ENCODE data around the gene USP5.
A peak's percentile ranks its signal among the peaks of the same experiment; 100 is the strongest.

Gene USP5, protein sequence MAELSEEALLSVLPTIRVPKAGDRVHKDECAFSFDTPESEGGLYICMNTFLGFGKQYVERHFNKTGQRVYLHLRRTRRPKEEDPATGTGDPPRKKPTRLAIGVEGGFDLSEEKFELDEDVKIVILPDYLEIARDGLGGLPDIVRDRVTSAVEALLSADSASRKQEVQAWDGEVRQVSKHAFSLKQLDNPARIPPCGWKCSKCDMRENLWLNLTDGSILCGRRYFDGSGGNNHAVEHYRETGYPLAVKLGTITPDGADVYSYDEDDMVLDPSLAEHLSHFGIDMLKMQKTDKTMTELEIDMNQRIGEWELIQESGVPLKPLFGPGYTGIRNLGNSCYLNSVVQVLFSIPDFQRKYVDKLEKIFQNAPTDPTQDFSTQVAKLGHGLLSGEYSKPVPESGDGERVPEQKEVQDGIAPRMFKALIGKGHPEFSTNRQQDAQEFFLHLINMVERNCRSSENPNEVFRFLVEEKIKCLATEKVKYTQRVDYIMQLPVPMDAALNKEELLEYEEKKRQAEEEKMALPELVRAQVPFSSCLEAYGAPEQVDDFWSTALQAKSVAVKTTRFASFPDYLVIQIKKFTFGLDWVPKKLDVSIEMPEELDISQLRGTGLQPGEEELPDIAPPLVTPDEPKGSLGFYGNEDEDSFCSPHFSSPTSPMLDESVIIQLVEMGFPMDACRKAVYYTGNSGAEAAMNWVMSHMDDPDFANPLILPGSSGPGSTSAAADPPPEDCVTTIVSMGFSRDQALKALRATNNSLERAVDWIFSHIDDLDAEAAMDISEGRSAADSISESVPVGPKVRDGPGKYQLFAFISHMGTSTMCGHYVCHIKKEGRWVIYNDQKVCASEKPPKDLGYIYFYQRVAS

DNA sequence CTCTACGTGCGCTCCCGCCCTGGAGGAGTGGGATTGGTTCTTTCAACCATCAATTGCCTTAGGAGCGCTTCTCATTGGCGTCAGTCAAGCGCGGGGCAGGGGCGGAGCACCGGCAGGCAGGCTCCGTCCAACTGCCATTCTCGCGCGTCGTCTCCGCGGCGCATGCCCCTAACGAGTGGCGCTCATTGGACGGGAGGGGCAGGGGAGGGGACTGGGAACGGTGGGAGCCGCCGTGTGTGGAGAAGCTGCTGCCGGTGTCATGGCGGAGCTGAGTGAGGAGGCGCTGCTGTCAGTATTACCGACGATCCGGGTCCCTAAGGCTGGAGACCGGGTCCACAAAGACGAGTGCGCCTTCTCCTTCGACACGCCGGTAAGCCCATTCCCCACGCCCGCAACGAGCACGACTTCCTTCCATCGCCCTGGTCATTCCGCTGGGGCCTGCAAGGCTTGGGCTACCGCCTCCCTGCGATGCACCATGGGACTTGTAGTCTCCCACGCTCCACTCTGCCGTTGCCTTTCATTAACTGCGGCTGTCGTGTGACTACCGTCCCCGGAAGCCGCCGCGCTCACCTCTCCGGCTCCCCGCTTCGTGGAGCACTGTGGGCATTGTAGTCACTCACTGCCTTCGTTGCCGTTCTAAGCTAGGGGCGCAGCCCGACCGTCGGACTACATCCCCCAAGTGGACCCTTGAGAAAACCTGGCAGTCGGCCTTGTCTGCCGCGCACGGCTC, at the start of gene USP5:
USP5 (plus strand) TSS at position 230 of the 730 bp plus-strand sequence; CDS start at position 260, 30 bp downstream.
- peak; percentile 97 to 100 (median 100) for DNase-seq
- intact Hi-C loops (cut with DNase I), result no loop called here

DNA sequence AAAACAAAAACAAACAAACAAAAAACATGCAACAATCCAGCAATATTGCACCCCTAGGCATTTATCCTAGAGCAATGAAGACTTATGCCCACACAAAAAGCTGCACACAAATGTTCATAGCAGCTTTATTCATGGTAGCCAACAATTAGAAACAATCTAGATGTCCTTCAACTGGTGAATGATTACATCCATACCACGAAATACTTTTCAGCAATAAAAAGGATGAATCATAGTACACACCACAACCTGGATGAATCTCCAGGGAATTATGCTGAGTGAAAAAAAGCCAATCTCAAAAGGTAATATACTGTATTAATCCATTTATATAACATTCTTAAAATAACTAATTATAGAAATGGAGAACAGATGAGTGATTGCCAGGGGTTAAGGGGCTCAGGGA, 44.8 kb upstream of the USP5 start:
- DNase-seq, result no peak
- intact Hi-C loops (cut with DNase I), result no loop called here

DNA sequence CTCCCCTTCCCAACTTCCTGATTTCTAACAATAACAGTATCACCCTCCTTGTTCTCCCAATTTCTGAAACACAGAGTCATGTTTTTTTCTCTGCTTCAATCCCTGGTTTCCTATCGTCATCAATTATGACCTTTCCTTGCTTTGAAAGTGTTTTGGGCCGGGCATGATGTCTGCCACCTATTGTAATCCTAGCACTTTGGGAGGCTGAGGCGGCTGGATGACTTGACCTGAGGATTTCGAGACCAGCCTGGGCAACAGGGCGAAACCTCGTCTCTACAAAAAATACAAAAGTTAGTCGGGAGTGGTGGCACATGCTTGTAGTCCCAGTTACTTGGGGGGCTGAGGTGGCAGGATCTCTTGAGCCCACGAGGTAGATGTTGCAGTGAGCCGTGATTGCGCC, 42.9 kb upstream of the USP5 start:
- peak in 2 of 10 donors; percentile 22 to 34 for DNase-seq
- intact Hi-C loops (cut with DNase I), result no loop called here

DNA sequence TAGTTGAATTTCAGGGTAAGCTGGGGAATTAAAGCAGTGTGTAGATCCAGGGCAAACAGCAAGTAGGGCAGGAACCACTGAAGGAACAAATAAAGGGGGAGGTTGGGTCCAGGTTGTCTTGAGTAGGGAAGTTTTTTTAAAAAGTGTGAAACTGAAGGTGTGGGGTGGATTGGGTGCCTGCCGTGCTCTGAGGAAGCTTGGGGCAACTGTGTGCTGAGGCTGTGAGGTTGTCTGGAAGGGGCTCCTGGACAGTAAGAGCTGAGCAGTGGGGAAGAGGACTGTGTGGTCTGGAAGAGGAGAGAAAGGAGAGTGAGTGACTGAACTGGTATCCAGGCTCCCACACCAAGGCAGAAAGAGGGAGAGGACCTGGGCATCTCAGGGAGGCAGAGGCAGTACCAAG, 41.2 kb upstream of the USP5 start:
- DNase-seq, result peak in 2 of 10 donors; percentile 24 to 32
- intact Hi-C loops (cut with DNase I), result no loop called here

DNA sequence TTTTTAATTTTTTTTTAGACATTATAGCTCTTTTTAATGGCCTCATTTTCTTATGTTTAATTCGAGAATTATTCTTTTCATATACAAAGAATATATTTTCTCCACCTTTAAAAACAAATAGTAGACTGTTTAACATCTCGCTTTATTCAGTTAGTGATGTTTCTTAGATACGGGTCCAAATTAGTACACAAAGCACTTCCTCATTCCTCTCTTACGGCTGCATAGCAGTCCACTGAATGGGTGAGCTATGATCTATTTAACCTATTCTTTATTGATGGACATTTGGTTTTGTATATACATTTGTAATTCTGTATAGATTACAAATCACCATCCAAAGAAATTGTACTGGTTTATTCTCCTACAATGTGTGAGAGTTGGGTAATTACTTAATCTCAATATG, 38.6 kb upstream of the USP5 start:
- intact Hi-C loops (cut with DNase I), result no loop called here
- no peak for DNase-seq

DNA sequence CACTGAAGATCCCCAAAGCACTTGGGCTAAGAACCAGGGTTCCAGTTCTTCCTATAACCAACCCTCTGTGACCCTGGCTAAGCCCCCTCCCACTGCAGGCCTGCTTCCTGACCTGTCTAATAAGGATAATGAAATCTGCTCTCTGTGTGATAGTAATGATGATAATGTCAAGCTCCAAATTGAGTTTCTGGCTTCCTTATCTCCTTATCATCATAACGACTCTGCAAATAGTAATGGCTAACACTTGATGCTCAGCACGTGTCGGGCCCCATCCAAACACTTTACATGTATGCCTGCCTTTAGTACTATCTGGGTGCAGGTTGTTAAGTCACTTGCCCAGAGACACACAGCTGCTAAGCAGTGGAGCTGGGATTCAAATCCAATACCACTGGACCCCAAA, 35.4 kb upstream of the USP5 start:
- intact Hi-C loops (cut with DNase I), result no loop called here
- peak in 1 of 10 donors; percentile 8 for DNase-seq

DNA sequence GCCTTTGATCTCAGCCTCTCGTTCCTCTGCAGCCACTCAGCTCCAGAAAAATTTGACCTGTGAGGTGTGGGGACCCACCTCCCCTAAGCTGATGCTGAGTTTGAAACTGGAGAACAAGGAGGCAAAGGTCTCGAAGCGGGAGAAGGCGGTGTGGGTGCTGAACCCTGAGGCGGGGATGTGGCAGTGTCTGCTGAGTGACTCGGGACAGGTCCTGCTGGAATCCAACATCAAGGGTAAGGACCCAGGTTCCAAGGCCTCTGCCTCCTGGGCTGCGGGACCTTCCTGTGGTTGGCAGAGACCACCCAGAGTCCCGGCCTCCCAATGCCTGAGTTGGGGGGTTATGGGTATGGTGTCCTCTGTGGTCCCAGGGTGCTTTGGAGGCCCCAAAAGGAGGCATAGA, 34.9 kb upstream of the USP5 start:
- peak in 2 of 10 donors; percentile 25 to 79 for DNase-seq
- intact Hi-C loops (cut with DNase I), result no loop called here

DNA sequence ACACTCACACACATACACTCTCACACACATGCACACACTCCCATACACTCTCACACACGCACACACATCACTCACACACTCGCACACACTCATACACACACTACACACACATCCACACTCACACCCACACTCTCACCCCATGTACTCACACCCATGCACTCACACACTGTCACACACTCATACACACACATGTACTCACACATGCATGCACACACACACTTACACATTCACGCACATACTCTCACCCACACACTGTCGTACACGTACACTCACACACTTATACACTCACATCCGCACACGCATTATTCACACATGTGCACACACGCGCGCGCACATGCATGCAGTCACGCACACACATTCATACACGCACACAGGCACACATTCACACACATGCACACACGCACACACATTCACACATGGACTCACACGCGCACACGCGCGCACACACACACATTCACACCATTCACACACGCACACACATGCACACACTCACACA, 34.2 kb upstream of the USP5 start:
- intact Hi-C loops (cut with DNase I), result no loop called here
- DNase-seq, result peak in 2 of 10 donors; percentile 4 to 43

DNA sequence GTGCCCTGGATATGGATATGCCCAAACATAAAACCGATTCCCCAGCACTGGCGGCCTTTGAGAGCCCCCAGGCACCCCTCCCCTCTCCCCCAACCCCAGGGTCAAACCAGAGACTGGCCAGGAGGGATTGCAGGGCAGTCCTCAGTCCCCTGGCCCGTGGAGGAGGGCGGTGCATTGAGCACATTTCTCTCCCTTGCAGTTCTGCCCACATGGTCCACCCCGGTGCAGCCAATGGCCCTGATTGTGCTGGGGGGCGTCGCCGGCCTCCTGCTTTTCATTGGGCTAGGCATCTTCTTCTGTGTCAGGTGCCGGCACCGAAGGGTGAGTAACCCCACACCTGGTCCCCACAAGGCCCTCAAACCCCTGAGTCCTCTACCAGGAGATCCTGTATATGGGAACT, 33.7 kb upstream of the USP5 start:
- DNase-seq, result peak in 2 of 10 donors; percentile 18 to 70
- intact Hi-C loops (cut with DNase I), result no loop called here

DNA sequence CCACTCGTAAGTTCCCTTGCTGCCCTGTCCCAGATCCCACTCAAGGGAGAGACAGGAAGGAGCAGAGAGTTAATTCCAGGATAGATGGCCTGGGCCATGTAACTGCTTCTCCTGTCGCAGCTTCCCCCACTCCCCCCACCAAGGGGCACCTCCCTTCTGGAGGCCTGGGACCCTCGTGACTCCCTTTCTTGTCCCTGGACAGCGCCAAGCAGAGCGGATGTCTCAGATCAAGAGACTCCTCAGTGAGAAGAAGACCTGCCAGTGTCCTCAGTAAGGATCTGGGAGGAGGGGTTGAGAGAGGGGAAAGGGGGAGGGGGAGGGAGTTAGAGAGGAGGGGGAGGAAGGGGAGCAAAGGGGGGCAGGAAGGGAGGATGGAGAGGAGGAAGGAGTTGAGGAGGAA, 33.3 kb upstream of the USP5 start:
- DNase-seq, result peak in 2 of 10 donors; percentile 52 to 66
- intact Hi-C loops (cut with DNase I), result no loop called here

DNA sequence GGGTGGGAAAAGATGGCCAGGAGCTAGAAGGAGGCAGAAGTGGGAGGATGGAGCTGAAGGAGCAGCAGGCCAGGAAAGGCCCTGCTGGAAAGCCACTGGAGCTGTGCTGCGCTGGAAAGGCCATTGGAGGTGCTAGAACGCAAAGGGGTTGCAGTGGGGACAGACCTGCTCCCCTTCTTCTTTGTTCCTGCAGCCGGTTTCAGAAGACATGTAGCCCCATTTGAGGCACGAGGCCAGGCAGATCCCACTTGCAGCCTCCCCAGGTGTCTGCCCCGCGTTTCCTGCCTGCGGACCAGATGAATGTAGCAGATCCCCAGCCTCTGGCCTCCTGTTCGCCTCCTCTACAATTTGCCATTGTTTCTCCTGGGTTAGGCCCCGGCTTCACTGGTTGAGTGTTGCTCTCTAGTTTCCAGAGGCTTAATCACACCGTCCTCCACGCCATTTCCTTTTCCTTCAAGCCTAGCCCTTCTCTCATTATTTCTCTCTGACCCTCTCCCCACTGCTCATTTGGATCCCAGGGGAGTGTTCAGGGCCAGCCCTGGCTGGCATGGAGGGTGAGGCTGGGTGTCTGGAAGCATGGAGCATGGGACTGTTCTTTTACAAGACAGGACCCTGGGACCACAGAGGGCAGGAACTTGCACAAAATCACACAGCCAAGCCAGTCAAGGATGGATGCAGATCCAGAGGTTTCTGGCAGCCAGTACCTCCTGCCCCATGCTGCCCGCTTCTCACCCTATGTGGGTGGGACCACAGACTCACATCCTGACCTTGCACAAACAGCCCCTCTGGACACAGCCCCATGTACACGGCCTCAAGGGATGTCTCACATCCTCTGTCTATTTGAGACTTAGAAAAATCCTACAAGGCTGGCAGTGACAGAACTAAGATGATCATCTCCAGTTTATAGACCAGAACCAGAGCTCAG, 32.6 kb upstream of the USP5 start:
- intact Hi-C loops (cut with DNase I), result no loop called here
- peak in 2 of 10 donors; percentile 44 to 78 for DNase-seq

DNA sequence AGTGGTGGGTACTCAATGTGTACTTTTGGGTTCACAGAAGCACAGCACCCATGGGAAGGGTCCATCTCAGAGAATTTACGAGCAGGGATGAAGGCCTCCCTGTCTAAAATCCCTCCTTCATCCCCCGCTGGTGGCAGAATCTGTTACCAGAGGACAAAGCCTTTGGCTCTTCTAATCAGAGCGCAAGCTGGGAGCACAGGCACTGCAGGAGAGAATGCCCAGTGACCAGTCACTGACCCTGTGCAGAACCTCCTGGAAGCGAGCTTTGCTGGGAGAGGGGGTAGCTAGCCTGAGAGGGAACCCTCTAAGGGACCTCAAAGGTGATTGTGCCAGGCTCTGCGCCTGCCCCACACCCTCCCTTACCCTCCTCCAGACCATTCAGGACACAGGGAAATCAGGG, 31.8 kb upstream of the USP5 start:
- peak in 2 of 10 donors; percentile 52 to 76 for DNase-seq
- intact Hi-C loops (cut with DNase I), result no loop called here

DNA sequence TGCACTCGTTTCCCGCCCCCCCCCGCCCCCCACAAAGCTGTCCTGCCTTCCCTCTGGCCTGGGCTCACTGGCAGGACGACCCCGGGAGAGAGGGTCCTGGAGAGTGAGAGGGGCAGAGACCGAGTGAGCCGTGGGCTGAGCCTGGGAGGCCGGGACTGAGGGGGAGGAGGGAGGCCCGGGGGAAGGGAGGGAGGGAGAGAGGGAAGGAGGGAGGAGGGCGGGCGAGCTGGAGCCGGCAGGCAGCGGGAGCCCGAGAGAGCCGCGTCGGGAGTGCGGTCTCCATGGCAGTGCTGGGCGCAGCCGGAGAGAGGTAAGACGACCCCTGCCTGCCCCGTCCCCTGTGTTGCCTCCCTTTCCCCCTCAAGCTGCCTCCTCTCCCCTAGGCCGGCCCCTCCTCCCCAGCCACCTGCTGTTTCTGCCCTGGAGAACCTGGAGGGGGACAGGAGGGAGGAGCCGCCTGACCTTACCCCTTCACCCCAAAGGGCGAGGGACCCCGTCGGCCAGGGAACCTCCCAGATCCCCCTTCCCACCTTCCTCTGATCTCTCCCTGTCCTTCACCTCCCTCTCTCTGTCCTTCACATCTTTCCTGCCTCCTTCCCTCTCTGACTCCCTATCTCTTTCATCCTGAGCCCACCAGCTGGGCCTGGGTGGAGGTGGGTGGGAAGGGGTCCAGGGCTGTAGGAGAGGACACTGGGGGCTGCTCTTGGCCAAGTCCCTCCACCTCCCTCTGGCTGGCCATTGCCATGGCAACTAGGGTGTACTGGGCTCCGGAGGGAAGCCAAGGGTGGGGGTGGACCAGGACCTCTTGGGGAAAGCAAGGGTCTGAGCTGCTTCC, 30.1 kb upstream of the USP5 start, which contains the start of gene GPR162:
GPR162 (plus strand) TSS at position 231 of the 835 bp plus-strand sequence. CDS start 2,078 bp downstream, outside the sequence.
- peak in 9 of 10 donors; percentile 54 to 94 (median 70) for DNase-seq
- intact Hi-C loops (cut with DNase I), result no loop called here

DNA sequence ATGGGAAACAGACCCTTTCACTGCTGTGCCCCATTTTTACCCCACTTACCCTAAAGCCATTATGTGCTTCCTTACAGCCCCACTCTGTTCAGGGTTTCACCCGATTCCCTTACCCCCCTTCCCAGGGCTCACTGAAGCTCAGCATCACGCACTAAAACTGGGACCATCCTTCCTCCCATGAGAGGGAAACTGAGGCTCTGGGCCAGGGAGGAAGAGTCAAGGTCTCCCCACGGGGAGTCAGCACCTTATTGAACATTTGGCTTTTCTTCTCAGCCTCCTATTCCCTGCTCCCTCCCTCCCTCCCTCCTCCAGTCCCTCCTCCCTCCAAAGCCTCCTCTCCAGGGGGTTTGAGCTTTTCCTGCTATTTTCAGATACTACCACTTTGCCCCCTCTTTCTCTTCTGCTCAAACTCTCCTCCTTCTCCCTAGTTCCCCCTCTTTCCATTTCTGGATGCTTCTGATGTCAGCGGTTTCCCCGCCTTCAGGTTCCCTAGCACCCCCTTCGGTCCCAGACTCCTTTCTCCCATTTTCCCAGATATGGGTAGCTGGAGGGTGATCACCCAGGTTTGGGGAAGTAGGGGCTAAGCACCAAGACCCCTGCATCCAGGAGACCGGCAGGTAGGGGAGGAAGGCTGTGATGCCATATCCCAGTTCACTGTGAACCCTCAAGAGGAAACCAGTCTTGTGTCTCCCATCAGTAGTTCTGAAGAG, 29.4 kb upstream of the USP5 start:
- DNase-seq, result peak in 2 of 10 donors; percentile 77 to 79
- intact Hi-C loops (cut with DNase I), result no loop called here

DNA sequence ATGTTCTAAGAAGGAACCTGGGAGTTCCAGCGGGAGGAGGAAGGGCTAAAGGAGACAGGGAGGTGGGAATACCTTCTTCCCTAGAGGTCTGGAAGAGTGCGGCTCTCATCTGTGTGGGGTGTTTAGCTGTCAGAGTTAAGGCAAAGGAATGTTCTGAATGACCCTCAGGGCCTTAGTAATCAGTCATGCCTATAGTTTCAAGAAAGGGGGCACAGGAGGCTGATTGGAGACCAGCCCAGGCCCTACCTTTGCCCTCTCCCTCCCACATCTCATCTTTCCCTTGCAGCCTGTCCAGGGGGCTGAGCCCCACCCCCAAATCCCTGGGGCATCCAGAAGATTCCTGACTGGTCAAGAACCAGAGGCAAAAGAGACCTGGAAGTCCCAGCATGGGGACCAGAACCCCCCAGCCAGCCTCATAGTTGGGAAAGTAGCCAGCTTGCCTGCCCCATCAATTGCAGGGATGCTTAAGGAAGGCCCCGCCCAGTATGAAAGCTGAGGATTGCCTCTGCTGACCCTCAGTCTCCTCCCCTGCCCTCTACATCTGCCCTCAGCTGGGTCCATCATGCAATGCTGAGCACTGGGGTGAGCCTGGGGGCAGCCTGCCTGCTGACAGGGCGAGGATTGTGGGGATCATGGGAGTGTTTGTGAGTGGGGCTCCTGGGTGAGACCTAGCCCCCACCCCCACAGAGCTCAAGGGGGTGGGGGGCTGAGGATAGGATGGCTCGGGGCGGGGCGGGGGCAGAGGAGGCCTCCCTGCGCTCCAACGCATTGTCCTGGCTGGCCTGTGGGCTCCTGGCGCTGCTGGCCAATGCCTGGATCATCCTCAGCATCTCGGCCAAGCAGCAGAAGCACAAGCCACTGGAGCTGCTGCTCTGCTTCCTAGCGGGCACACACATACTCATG, 28.5 kb upstream of the USP5 start:
- peak in 2 of 10 donors; percentile 17 to 40 for DNase-seq
- intact Hi-C loops (cut with DNase I), result no loop called here

DNA sequence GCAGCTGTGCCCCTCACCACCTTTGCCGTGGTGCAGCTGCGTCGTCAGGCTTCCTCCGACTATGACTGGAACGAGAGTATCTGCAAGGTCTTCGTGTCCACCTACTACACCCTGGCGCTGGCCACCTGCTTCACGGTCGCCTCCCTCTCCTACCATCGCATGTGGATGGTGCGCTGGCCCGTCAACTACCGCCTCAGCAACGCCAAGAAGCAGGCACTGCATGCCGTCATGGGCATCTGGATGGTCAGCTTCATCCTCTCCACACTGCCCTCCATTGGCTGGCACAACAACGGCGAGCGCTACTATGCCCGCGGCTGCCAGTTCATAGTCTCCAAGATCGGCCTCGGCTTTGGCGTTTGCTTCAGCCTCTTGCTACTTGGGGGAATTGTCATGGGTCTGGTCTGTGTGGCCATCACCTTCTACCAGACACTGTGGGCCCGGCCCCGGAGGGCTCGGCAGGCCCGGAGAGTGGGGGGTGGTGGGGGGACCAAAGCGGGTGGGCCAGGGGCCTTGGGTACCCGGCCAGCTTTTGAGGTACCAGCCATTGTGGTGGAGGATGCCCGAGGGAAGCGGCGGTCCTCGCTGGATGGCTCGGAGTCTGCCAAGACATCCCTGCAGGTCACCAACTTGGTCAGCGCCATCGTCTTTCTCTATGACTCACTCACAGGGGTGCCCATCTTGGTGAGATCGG, 27.7 kb upstream of the USP5 start:
- DNase-seq, result peak in 7 of 10 donors; percentile 45 to 94 (median 74)
- intact Hi-C loops (cut with DNase I), result no loop called here
